NB4 (cell line): ENCODE data around the gene ZNF202.
"Not testable (repeated sequence)": the region's sequence is repeated elsewhere in the genome, so short reads cannot be mapped to it uniquely, and the experiment has no call there.

Source experiments
- DNase-seq: peaks from one replicate; pipeline ENCODE4 v3.0.0; 2010; ENCODE audit warnings: low read depth
- H3K4me3 ChIP-seq: one replicate; pipeline ENCODE4 v1.5.1; 2011; ENCODE audit warnings: mild to moderate bottlenecking, low read depth, low read length, moderate library complexity
- CTCF ChIP-seq: IDR thresholded peaks from one replicate; pipeline ENCODE4 v1.5.1; 2012; ENCODE audit warnings: low read depth, low read length
- MAX ChIP-seq: IDR thresholded peaks from 2 replicates; pipeline ENCODE4 v1.6.1; 2011; ENCODE audit warnings: low read depth, low read length
- MYC ChIP-seq: IDR thresholded peaks from 2 replicates; pipeline ENCODE4 v1.6.1; 2011; ENCODE audit warnings: low read depth, low read length
- POLR2A ChIP-seq: IDR thresholded peaks from 2 replicates; pipeline ENCODE4 v1.6.1; 2011; ENCODE audit warnings: mild to moderate bottlenecking; ENCODE audit not compliant: insufficient read length; ENCODE audit errors: extremely low read depth

Gene ZNF202

GRCh38 chr11:123718063-123718462 is 23.4 kb downstream of the ZNF202 start:
- TF ChIP-seq MAX = no peak
- TF ChIP-seq CTCF = no peak
- TF ChIP-seq POLR2A = no peak
- no peak for TF ChIP-seq MYC
- no peak for DNase-seq
- no peak overlapping the region for H3K4me3 ChIP-seq

GRCh38 chr11:123712627-123713026 is 28.8 kb downstream of the ZNF202 start:
- DNase-seq, H3K4me3 ChIP-seq: not testable (repeated sequence)

- TF ChIP-seq CTCF (peak; percentile 92), MAX (no peak)
- H3K4me3 ChIP-seq = no peak overlapping the region
- DNase-seq = peak; percentile 78
Measured at GRCh38 chr11:123707606-123708205, 33.8 kb downstream of the ZNF202 start.

GRCh38 chr11:123707206-123707605 is 34.3 kb downstream of the ZNF202 start:
- DNase-seq = no peak
- TF ChIP-seq CTCF (no peak), MAX (no peak), MYC (no peak), POLR2A (no peak)
- H3K4me3 ChIP-seq = no peak overlapping the region

- TF ChIP-seq POLR2A = no peak
- no peak for DNase-seq
Measured at GRCh38 chr11:123704341-123704740, 37.1 kb downstream of the ZNF202 start.

GRCh38 chr11:123702696-123703095 is 38.8 kb downstream of the ZNF202 start:
- TF ChIP-seq CTCF = no peak
- TF ChIP-seq POLR2A = no peak
- TF ChIP-seq MAX = no peak
- no peak for TF ChIP-seq MYC

More at GRCh38 chr11:123704341-123704740, 37.1 kb downstream of the ZNF202 start:
- no peak overlapping the region for H3K4me3 ChIP-seq

GRCh38 chr11:123702139-123702538 is 39.3 kb downstream of the ZNF202 start:
- no peak overlapping the region for H3K4me3 ChIP-seq
- DNase-seq = peak; percentile 93
- peak; percentile 98 for TF ChIP-seq MAX
- no peak for TF ChIP-seq POLR2A
- peak; percentile 94 for TF ChIP-seq MYC
- no peak for TF ChIP-seq CTCF

More at GRCh38 chr11:123702696-123703095, 38.8 kb downstream of the ZNF202 start:
- H3K4me3 ChIP-seq = no peak overlapping the region
- DNase-seq = peak; percentile 34
